ENCODE data around the gene CCDC195.

The CCDC195 gene

GRCh38 chr2:224731665-224732064, 15.5 kb upstream of the CCDC195 start:
- Histone ChIP-seq H3K4me3 (ENCODE audit: insufficient read depth, low read depth, low read length) (no peak overlapping the region), H3K27me3 (ENCODE audit: control insufficient read depth, insufficient read depth, low read length, poor library complexity, severe bottlenecking) (no peaks in the 10 kb centered on the region), H3K4me1 (ENCODE audit: control insufficient read depth, insufficient read depth, low read length) (no peaks in the 10 kb centered on the region), H3K27ac (ENCODE audit: insufficient read depth, low read depth, low read length, poor library complexity, severe bottlenecking) (no peak overlapping the region), H3K36me3 (ENCODE audit: control insufficient read depth, insufficient read depth, low read length) (no peaks in the 10 kb centered on the region), H3K9me3 (ENCODE audit: control insufficient read depth, low read length) (peaks cover 4% of the 10 kb centered on the region)
- WGBS, 2 experiments: 90 to 93% methylated on average over 1 of the region's 1 CpG

- Histone ChIP-seq H3K27ac (ENCODE audit: insufficient read depth, low read depth, low read length, poor library complexity, severe bottlenecking) (no peak overlapping the region), H3K4me1 (ENCODE audit: control insufficient read depth, insufficient read depth, low read length) (no peaks in the 10 kb centered on the region), H3K36me3 (ENCODE audit: control insufficient read depth, insufficient read depth, low read length) (no peaks in the 10 kb centered on the region), H3K4me3 (ENCODE audit: insufficient read depth, low read depth, low read length) (no peak overlapping the region), H3K9me3 (ENCODE audit: control insufficient read depth, low read length) (peaks cover 2% of the 10 kb centered on the region), H3K27me3 (ENCODE audit: control insufficient read depth, insufficient read depth, low read length, poor library complexity, severe bottlenecking) (no peaks in the 10 kb centered on the region)
- WGBS, 2 experiments: 100% methylated on average over 1 of the region's 1 CpG; no CpG with 5 or more reads in 1 of the 2 experiments
These were observed 13.3 kb upstream of the CCDC195 start for GRCh38 chr2:224729435-224729834.

GRCh38 chr2:224724331-224724730, 8.2 kb upstream of the CCDC195 start:
- Histone ChIP-seq H3K36me3 (ENCODE audit: control insufficient read depth, insufficient read depth, low read length) (no peaks in the 10 kb centered on the region), H3K4me3 (ENCODE audit: insufficient read depth, low read depth, low read length) (no peak overlapping the region), H3K4me1 (ENCODE audit: control insufficient read depth, insufficient read depth, low read length) (no peaks in the 10 kb centered on the region), H3K27ac (ENCODE audit: insufficient read depth, low read depth, low read length, poor library complexity, severe bottlenecking) (no peak overlapping the region), H3K27me3 (ENCODE audit: control insufficient read depth, insufficient read depth, low read length, poor library complexity, severe bottlenecking) (no peaks in the 10 kb centered on the region), H3K9me3 (ENCODE audit: control insufficient read depth, low read length) (peaks cover 2% of the 10 kb centered on the region)
- 91 to 98% methylated on average over 2 of the region's 2 CpGs for WGBS, 2 experiments

- peaks cover 2% of the 10 kb centered on the region for H3K9me3 ChIP-seq (ENCODE audit: control insufficient read depth, low read length)
- no peak overlapping the region for H3K4me3 ChIP-seq (ENCODE audit: insufficient read depth, low read depth, low read length)
- no peaks in the 10 kb centered on the region for H3K27me3 ChIP-seq (ENCODE audit: control insufficient read depth, insufficient read depth, low read length, poor library complexity, severe bottlenecking)
- H3K4me1 ChIP-seq (ENCODE audit: control insufficient read depth, insufficient read depth, low read length): no peaks in the 10 kb centered on the region
- no peaks in the 10 kb centered on the region for H3K36me3 ChIP-seq (ENCODE audit: control insufficient read depth, insufficient read depth, low read length)
- 89 to 96% methylated on average over 2 of the region's 2 CpGs for WGBS, 2 experiments
- no peak overlapping the region for H3K27ac ChIP-seq (ENCODE audit: insufficient read depth, low read depth, low read length, poor library complexity, severe bottlenecking)
These were observed 7.5 kb upstream of the CCDC195 start for GRCh38 chr2:224723586-224724217.

- H3K27me3 ChIP-seq (ENCODE audit: control insufficient read depth, insufficient read depth, low read length, poor library complexity, severe bottlenecking): no peaks in the 10 kb centered on the region
- H3K4me3 ChIP-seq (ENCODE audit: insufficient read depth, low read depth, low read length): no peak overlapping the region
- no peak overlapping the region for H3K27ac ChIP-seq (ENCODE audit: insufficient read depth, low read depth, low read length, poor library complexity, severe bottlenecking)
- no peaks in the 10 kb centered on the region for H3K36me3 ChIP-seq (ENCODE audit: control insufficient read depth, insufficient read depth, low read length)
- H3K4me1 ChIP-seq (ENCODE audit: control insufficient read depth, insufficient read depth, low read length): no peaks in the 10 kb centered on the region
- H3K9me3 ChIP-seq (ENCODE audit: control insufficient read depth, low read length): peaks cover 2% of the 10 kb centered on the region
- WGBS, 2 experiments: 95 to 96% methylated on average over 4 of the region's 4 CpGs
These were observed 6.6 kb upstream of the CCDC195 start for GRCh38 chr2:224722770-224723169.

- 89 to 96% methylated on average over 2 to 3 of the region's 3 CpGs for WGBS, 2 experiments
- Histone ChIP-seq H3K27me3 (ENCODE audit: control insufficient read depth, insufficient read depth, low read length, poor library complexity, severe bottlenecking) (no peaks in the 10 kb centered on the region), H3K36me3 (ENCODE audit: control insufficient read depth, insufficient read depth, low read length) (no peaks in the 10 kb centered on the region), H3K4me1 (ENCODE audit: control insufficient read depth, insufficient read depth, low read length) (no peaks in the 10 kb centered on the region), H3K27ac (ENCODE audit: insufficient read depth, low read depth, low read length, poor library complexity, severe bottlenecking) (no peak overlapping the region), H3K4me3 (ENCODE audit: insufficient read depth, low read depth, low read length) (no peak overlapping the region), H3K9me3 (ENCODE audit: control insufficient read depth, low read length) (peaks cover 2% of the 10 kb centered on the region)
These were observed 6.1 kb upstream of the CCDC195 start for GRCh38 chr2:224722250-224722649.

GRCh38 chr2:224716921-224717320, 756 bp upstream of the CCDC195 start:
- H3K36me3 ChIP-seq (ENCODE audit: control insufficient read depth, insufficient read depth, low read length): no peaks in the 10 kb centered on the region
- no peaks in the 10 kb centered on the region for H3K4me1 ChIP-seq (ENCODE audit: control insufficient read depth, insufficient read depth, low read length)
- no peaks in the 10 kb centered on the region for H3K27me3 ChIP-seq (ENCODE audit: control insufficient read depth, insufficient read depth, low read length, poor library complexity, severe bottlenecking)
- 87 to 100% methylated on average over 1 to 2 of the region's 2 CpGs for WGBS, 2 experiments
- H3K27ac ChIP-seq (ENCODE audit: insufficient read depth, low read depth, low read length, poor library complexity, severe bottlenecking): no peak overlapping the region
- no peaks in the 10 kb centered on the region for H3K9me3 ChIP-seq (ENCODE audit: control insufficient read depth, low read length)
- no peak overlapping the region for H3K4me3 ChIP-seq (ENCODE audit: insufficient read depth, low read depth, low read length)

- Histone ChIP-seq H3K9me3 (ENCODE audit: control insufficient read depth, low read length) (no peaks in the 10 kb centered on the region), H3K4me1 (ENCODE audit: control insufficient read depth, insufficient read depth, low read length) (no peaks in the 10 kb centered on the region), H3K27ac (ENCODE audit: insufficient read depth, low read depth, low read length, poor library complexity, severe bottlenecking) (no peak overlapping the region), H3K4me3 (ENCODE audit: insufficient read depth, low read depth, low read length) (no peak overlapping the region), H3K27me3 (ENCODE audit: control insufficient read depth, insufficient read depth, low read length, poor library complexity, severe bottlenecking) (no peaks in the 10 kb centered on the region), H3K36me3 (ENCODE audit: control insufficient read depth, insufficient read depth, low read length) (no peaks in the 10 kb centered on the region)
- 92 to 93% methylated on average over 10 of the region's 10 CpGs for WGBS, 2 experiments
These were observed 4.1 kb downstream of the CCDC195 start for GRCh38 chr2:224711859-224712665.

- WGBS, 2 experiments: 90 to 91% methylated on average over 3 of the region's 3 CpGs
- H3K27ac ChIP-seq (ENCODE audit: insufficient read depth, low read depth, low read length, poor library complexity, severe bottlenecking): no peak overlapping the region
- H3K27me3 ChIP-seq (ENCODE audit: control insufficient read depth, insufficient read depth, low read length, poor library complexity, severe bottlenecking): no peaks in the 10 kb centered on the region
- H3K9me3 ChIP-seq (ENCODE audit: control insufficient read depth, low read length): no peaks in the 10 kb centered on the region
- H3K4me3 ChIP-seq (ENCODE audit: insufficient read depth, low read depth, low read length): no peak overlapping the region
- H3K4me1 ChIP-seq (ENCODE audit: control insufficient read depth, insufficient read depth, low read length): no peaks in the 10 kb centered on the region
- no peaks in the 10 kb centered on the region for H3K36me3 ChIP-seq (ENCODE audit: control insufficient read depth, insufficient read depth, low read length)
These were observed 4.8 kb downstream of the CCDC195 start for GRCh38 chr2:224711381-224711780.

GRCh38 chr2:224709301-224709700, 6.9 kb downstream of the CCDC195 start:
- 89 to 97% methylated on average over 3 of the region's 3 CpGs for WGBS, 2 experiments
- no peaks in the 10 kb centered on the region for H3K4me1 ChIP-seq (ENCODE audit: control insufficient read depth, insufficient read depth, low read length)
- no peaks in the 10 kb centered on the region for H3K27me3 ChIP-seq (ENCODE audit: control insufficient read depth, insufficient read depth, low read length, poor library complexity, severe bottlenecking)
- H3K9me3 ChIP-seq (ENCODE audit: control insufficient read depth, low read length): no peaks in the 10 kb centered on the region
- no peak overlapping the region for H3K27ac ChIP-seq (ENCODE audit: insufficient read depth, low read depth, low read length, poor library complexity, severe bottlenecking)
- H3K4me3 ChIP-seq (ENCODE audit: insufficient read depth, low read depth, low read length): no peak overlapping the region
- H3K36me3 ChIP-seq (ENCODE audit: control insufficient read depth, insufficient read depth, low read length): no peaks in the 10 kb centered on the region
